PC-3 (cell line): ENCODE data around the gene ADGRF3. TPM values are rescaled to one million over a fixed set of nuclear protein-coding genes. Genes with fewer than 3 reads are reported as not detected.
"Not testable (repeated sequence)": the region's sequence is repeated elsewhere in the genome, so short reads cannot be mapped to it uniquely, and the experiment has no call there.

Experiments
- ATAC-seq: fragments of 200-7000 bp; cut with Tn5 transposase; 2 replicates; pipeline ENCODE4 v1.9.1; 2020; ENCODE audit warnings: mild to moderate bottlenecking, moderate library complexity
- BruUV-seq: library from RNA; stranded (reverse); fragments of 400-500 nt; replicated peaks from 2 replicates; lab custom pipeline; 2021; lab: Mats Ljungman, UMichigan
- CTCF ChIA-PET: fragments of 300-600 bp; sonication (Branson Sonifier 250); formaldehyde crosslinking; loops from one replicate; lab custom pipeline; 2022; ENCODE audit warnings: antibody characterized with exemption; lab: Charles Lee
- POLR2A ChIA-PET: fragments of 300-600 bp; sonication (Branson Sonifier 250); formaldehyde crosslinking; loops from one replicate; lab custom pipeline; 2022; ENCODE audit warnings: antibody characterized with exemption; ENCODE audit not compliant: unreplicated experiment; lab: Charles Lee
- DNase-seq: peaks from one replicate; pipeline ENCODE4 v3.0.0-alpha.2; 2015
- H2AFZ ChIP-seq: fragments of 300-600 bp; sonication (generic); 2 replicates; pipeline ENCODE4 v1.6.0; 2016; ENCODE audit warnings: antibody characterized with exemption, low read length
- H3F3A ChIP-seq: fragments of 300-600 bp; sonication (generic); one replicate; pipeline ENCODE4 v1.6.0; 2017; ENCODE audit warnings: antibody characterized with exemption, low read length, control low read depth, mild to moderate bottlenecking; ENCODE audit not compliant: unreplicated experiment
- H3K27ac ChIP-seq: fragments of 300-600 bp; sonication (generic); 2 replicates; pipeline ENCODE4 v1.5.1; 2016; ENCODE audit warnings: mild to moderate bottlenecking, low read length
- H3K27me3 ChIP-seq: fragments of 300-600 bp; sonication (generic); 2 replicates; pipeline ENCODE4 v1.6.1; 2016; ENCODE audit warnings: low read length, mixed read lengths
- H3K36me3 ChIP-seq: fragments of 300-600 bp; sonication (generic); 2 replicates; pipeline ENCODE4 v1.6.1; 2016; ENCODE audit warnings: low read depth, mixed run types, low read length, mixed read lengths
- H3K4me1 ChIP-seq: fragments of 300-600 bp; sonication (generic); 2 replicates; pipeline ENCODE4 v1.5.1; 2016; ENCODE audit warnings: low read length; ENCODE audit not compliant: insufficient read depth
- H3K4me2 ChIP-seq: fragments of 300-600 bp; sonication (generic); 2 replicates; pipeline ENCODE4 v1.6.0; 2016; ENCODE audit warnings: low read length
- H3K4me3 ChIP-seq: fragments of 300-600 bp; sonication (generic); 2 replicates; pipeline ENCODE4 v1.5.1; 2016; ENCODE audit warnings: mild to moderate bottlenecking, low read length, mixed read lengths
- H3K79me2 ChIP-seq: fragments of 300-600 bp; sonication (generic); 2 replicates; pipeline ENCODE4 v1.6.1; 2017; ENCODE audit warnings: low read length, mixed read lengths
- H3K9ac ChIP-seq: fragments of 300-600 bp; sonication (generic); 2 replicates; pipeline ENCODE4 v1.6.0; 2016; ENCODE audit warnings: mild to moderate bottlenecking, low read length
- H3K9me2 ChIP-seq: fragments of 300-600 bp; sonication (generic); replicated peaks from 2 replicates; pipeline ENCODE4 v1.6.1; 2016; ENCODE audit warnings: mixed run types, low read length, mixed read lengths
- H3K9me3 ChIP-seq: fragments of 300-600 bp; sonication (generic); 2 replicates; pipeline ENCODE4 v1.6.1; 2016; ENCODE audit warnings: low read length, mixed read lengths
- H4K20me1 ChIP-seq: fragments of 300-600 bp; sonication (generic); 2 replicates; pipeline ENCODE4 v1.6.1; 2016; ENCODE audit warnings: low read length, mixed read lengths
- CTCF ChIP-seq: fragments of 300-600 bp; sonication (generic); conservative IDR thresholded peaks from 2 replicates; pipeline ENCODE4 v1.5.1; 2017; ENCODE audit warnings: antibody characterized with exemption, low read depth, mild to moderate bottlenecking, low read length
- EZH2 ChIP-seq: fragments of 300-600 bp; sonication (generic); IDR thresholded peaks from one replicate; pipeline ENCODE4 v1.6.1; 2017; ENCODE audit warnings: antibody characterized with exemption, mild to moderate bottlenecking, low read length; ENCODE audit not compliant: unreplicated experiment
- EZH2phosphoT487 ChIP-seq: fragments of 300-600 bp; sonication (generic); IDR thresholded peaks from 2 replicates; pipeline ENCODE4 v1.6.1; 2018; ENCODE audit warnings: mild to moderate bottlenecking, antibody characterized with exemption, low read length, borderline replicate concordance
- intact Hi-C: fragments of 100-400 bp; cut with micrococcal nuclease; formaldehyde crosslinking; loops from 2 replicates; pipeline ENCODE4 v1.9.0; 2023
- total RNA-seq: library from RNA; depleted of rRNA; stranded (reverse); fragments of >200 nt; gene quantifications from 2 replicates; pipeline ENCODE4 v1.2.3, GENCODE V29; 2014

The ADGRF3 gene
- total RNA-seq, 1 experiment from 2014 or later: not detected

DNA sequence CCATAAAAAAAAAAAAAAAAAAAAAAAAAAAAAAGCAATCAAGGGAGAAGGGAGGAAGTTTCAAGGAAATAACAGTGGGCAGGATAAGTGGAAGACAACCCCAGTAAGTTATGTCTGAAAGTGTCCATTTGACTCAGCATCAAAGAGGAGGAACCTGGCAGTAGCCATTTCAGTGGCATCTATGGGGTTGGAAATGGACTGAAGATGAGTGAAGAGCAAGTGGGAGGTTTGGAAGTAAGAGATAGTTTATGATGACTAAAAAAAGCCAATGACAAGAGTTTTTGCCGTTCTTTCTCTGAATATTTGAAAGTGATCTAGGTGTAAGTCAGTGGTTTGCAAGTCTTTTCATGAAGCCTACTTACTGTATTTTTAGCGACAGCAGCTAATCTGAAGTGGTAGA, 9.9 kb downstream of the ADGRF3 start:
- H3K27me3 ChIP-seq: no peaks in the 10 kb centered on the region
- no peaks in the 10 kb centered on the region for H3F3A ChIP-seq
- no peaks in the 10 kb centered on the region for H3K9me2 ChIP-seq
- ChIA-PET POLR2A (no interaction called here), CTCF (no interaction called here)
- no peaks in the 10 kb centered on the region for H4K20me1 ChIP-seq
- ATAC-seq: no peak
- H3K79me2 ChIP-seq: no peaks in the 10 kb centered on the region
- no peak overlapping the region for H3K27ac ChIP-seq
- H3K9ac ChIP-seq: no peak overlapping the region
- BruUV-seq: no TSS peak
- TF ChIP-seq EZH2phosphoT487 (no peak), CTCF (no peak), EZH2 (no peak)
- H3K9me3 ChIP-seq: no peaks in the 10 kb centered on the region
- H3K4me1 ChIP-seq: peaks cover 5% of the 10 kb centered on the region
- no peaks in the 10 kb centered on the region for H3K36me3 ChIP-seq
- intact Hi-C loops: no loop called here
- no peak overlapping the region for H3K4me2 ChIP-seq
- no peak overlapping the region for H3K4me3 ChIP-seq
- H2AFZ ChIP-seq: no peak overlapping the region
- no peak for DNase-seq

- TF ChIP-seq EZH2phosphoT487: no peak
- no peaks in the 10 kb centered on the region for H4K20me1 ChIP-seq
- no peak overlapping the region for H3K4me3 ChIP-seq
- H3K9me3 ChIP-seq: no peaks in the 10 kb centered on the region
- H3K36me3 ChIP-seq: no peaks in the 10 kb centered on the region
- no peaks in the 10 kb centered on the region; the same call in 1 of the 2 replicates for H3K4me1 ChIP-seq
- no peaks in the 10 kb centered on the region for H3K9me2 ChIP-seq
- H3K27me3 ChIP-seq: no peaks in the 10 kb centered on the region
- H3F3A ChIP-seq: no peaks in the 10 kb centered on the region
- H3K27ac ChIP-seq: no peak overlapping the region
- ChIA-PET POLR2A (no interaction called here), CTCF (no interaction called here)
- no peak overlapping the region for H3K4me2 ChIP-seq
- intact Hi-C loops: no loop called here
- H2AFZ ChIP-seq: no peak overlapping the region
- DNase-seq: no peak
- no peaks in the 10 kb centered on the region for H3K79me2 ChIP-seq
- H3K9ac ChIP-seq: no peak overlapping the region
- no TSS peak for BruUV-seq
- no peak for ATAC-seq
Observed at GRCh38 chr2:26335231-26335630, 11.4 kb downstream of the ADGRF3 start.

DNA sequence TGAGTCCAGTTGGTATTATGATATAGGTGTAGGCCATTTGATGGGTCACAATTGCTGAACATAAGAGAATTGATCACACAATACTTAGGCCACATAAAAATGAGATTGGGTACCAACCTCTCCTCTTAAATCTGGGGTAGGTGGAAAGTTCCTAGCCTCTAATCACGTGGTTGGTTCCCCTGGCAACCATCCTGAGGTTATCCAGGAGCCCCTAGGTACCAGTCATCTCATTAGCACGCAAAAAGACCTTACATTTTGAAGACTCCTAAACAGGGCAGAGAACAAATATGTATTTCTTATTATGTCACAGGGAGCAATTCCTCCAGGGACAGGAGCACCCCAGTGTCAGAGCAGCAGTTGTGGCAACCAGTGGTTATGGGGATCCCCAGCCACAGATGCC, 13.3 kb downstream of the ADGRF3 start:
- Histone ChIP-seq H3K4me2 (no peak overlapping the region), H3K36me3 (no peaks in the 10 kb centered on the region), H3K27ac (no peak overlapping the region), H2AFZ (no peak overlapping the region), H3K9ac (no peak overlapping the region), H3K9me3 (no peaks in the 10 kb centered on the region), H3F3A (no peaks in the 10 kb centered on the region), H3K4me3 (no peak overlapping the region), H3K4me1 (no peaks in the 10 kb centered on the region; the same call in 1 of the 2 replicates), H3K79me2 (no peaks in the 10 kb centered on the region), H3K9me2 (no peaks in the 10 kb centered on the region), H3K27me3 (no peaks in the 10 kb centered on the region), H4K20me1 (no peaks in the 10 kb centered on the region)
- DNase-seq: no peak
- ChIA-PET CTCF (no interaction called here), POLR2A (no interaction called here)
- no peak for TF ChIP-seq CTCF
- TF ChIP-seq EZH2phosphoT487: no peak
- TF ChIP-seq EZH2: no peak
- BruUV-seq: no TSS peak
- intact Hi-C loops: no loop called here
- no peak for ATAC-seq

DNA sequence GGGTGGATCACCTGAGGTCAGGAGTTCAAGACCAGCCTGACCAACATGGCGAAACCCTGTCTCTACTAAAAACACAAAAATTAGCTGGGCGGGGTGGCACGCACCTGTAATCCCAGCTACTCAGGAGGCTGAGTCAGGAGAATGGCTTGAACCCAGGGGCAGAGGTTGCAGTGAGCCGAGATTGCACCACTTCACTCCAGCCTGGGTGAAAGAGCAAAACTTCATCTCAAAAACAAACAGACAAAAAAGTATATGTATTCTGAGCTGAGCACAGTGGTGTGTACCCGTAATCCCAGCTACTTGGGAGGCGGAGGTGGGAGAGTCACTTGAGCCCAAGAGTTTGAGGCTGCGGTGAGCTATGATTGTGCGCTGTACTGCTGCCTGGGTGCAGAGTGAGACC, 15.3 kb downstream of the ADGRF3 start:
- POLR2A ChIA-PET, H3K4me3 ChIP-seq: not testable (repeated sequence)
- CTCF ChIA-PET: interaction anchor here (1.1 kb wide), 1 partner anchor 14 kb away, joined by 6 read pairs; the partner anchor contains the start of gene SELENOI

More for the DNA sequence above, 15.3 kb downstream of the ADGRF3 start:
- H2AFZ ChIP-seq, ATAC-seq, H3K9ac ChIP-seq, H3K4me2 ChIP-seq, H4K20me1 ChIP-seq, H3K4me1 ChIP-seq, intact Hi-C loops, H3K79me2 ChIP-seq, BruUV-seq, H3F3A ChIP-seq, H3K9me2 ChIP-seq, H3K27me3 ChIP-seq, H3K36me3 ChIP-seq, H3K9me3 ChIP-seq, DNase-seq, H3K27ac ChIP-seq: not testable (repeated sequence)
